GM11168 (cell line): Measurements from ENCODE around the gene IPPK.

Experiments used
- in situ Hi-C: fragments of 300-500 bp; cut with MboI; formaldehyde crosslinking; loops from one replicate; pipeline ENCODE4 v1.12.0; 2022; ENCODE audit warnings: low sequenced_read_pairs; ENCODE audit not compliant: unreplicated experiment

IPPK gene

GRCh38 chr9:92706218-92706940 lies 36.4 kb upstream of the IPPK start:
- in situ Hi-C loops, result no loop called here

DNA sequence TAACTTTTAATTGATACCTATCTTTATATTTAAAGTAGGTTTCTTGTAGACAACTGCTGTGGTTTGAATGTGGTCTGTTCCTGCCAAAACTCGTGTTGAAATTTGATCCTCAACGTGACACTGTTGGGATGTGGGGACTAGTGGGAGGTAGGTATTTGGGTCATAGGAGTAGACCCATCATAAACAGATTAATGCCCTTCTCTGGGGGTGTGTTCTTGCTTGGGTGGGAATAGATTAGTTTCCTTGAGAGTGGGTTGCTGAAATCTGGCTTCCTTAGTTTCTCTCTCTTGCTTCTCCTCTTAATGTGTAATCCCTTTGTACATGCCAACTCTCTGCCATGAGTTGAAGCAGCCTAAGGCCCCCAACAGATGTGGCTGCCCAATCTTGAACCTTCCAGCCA lies 34.6 kb upstream of the IPPK start:
- in situ Hi-C loops, result no loop called here

- in situ Hi-C loops, result no loop called here
These were observed 26.7 kb upstream of the IPPK start for GRCh38 chr9:92696619-92697018.

DNA sequence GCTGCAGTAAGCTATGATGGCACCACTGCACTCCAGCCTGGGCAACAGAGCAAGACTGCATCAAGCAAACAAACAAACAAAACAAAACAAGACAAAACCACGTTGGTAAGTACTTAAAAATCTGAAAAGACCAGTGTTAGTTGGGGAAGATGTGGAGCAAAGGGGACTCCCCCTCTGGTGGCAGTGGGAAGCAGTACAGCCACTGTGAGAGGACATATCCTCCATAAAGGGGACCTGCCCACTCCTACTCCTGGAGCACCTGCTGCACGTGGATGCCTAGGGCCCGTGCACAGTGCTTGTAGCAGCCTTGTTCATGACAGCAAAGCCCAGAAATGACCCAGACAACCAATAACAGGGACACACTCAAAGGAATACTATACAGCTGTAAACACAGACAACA lies 17.0 kb upstream of the IPPK start:
- in situ Hi-C loops, result no loop called here

DNA sequence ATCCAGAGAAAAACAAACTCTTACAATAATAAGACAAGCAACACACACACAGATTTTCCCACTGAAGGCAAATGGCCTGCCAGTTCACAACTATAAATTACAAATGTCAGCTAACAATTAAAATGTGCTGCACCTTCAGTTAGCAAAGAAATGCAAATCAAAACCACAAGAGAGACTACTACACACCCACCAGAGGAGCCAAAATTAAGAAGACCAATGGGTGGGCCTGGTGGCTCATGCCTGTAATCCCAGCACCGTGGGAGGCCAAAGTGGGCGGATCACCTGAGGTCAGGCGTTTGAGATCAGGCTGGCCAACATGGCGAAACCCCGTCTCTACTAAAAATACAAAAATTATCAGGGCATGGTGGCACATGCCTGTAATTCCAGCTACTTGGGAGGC lies 15.1 kb upstream of the IPPK start:
- in situ Hi-C loops, result no loop called here

DNA sequence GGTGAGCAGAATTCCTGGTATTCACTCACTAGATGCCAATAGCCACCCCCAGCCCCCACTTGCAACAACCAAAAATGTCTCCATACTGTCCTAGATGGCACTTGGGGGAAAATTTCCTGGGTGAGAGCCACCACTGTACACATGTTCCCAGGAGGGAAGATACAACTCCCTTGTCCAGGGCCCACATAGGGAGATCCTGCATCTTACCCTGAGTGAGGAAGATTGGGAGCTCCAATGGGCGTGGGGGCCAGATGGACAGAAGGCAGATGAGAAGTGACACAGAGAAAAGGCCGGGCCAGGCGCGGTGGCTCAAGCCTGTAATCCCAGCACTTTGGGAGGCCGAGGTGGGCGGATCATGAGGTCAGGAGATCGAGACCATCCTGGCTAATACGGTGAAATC lies 12.3 kb upstream of the IPPK start:
- in situ Hi-C loops, result no loop called here

GRCh38 chr9:92680166-92681119 lies 10.5 kb upstream of the IPPK start:
- in situ Hi-C loops, result no loop called here

GRCh38 chr9:92679413-92680165 lies 9.7 kb upstream of the IPPK start:
- in situ Hi-C loops, result no loop called here

GRCh38 chr9:92671323-92671722 lies 1.4 kb upstream of the IPPK start:
- in situ Hi-C loops, result no loop called here

DNA sequence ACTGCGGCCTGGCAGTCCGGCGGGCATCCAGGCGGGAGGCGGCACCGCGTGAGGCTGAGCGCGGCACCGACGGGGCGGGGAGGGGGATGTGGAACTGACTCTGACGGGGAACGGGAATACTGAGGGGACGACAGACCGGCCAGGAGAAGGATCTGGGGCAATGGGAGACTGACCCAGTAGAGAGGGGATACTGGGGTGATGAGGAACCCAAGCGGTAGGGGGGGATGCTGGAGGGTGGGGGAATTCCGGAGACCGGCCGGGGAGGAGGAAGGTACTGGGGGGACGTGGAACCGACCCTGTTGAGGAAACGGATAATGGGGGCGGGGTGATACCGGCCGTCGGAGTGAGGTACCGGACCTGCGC lies 423 bp downstream of the IPPK start:
- in situ Hi-C loops, result no loop called here

- in situ Hi-C loops, result no loop called here
These were observed 995 bp downstream of the IPPK start for GRCh38 chr9:92668746-92669526.

DNA sequence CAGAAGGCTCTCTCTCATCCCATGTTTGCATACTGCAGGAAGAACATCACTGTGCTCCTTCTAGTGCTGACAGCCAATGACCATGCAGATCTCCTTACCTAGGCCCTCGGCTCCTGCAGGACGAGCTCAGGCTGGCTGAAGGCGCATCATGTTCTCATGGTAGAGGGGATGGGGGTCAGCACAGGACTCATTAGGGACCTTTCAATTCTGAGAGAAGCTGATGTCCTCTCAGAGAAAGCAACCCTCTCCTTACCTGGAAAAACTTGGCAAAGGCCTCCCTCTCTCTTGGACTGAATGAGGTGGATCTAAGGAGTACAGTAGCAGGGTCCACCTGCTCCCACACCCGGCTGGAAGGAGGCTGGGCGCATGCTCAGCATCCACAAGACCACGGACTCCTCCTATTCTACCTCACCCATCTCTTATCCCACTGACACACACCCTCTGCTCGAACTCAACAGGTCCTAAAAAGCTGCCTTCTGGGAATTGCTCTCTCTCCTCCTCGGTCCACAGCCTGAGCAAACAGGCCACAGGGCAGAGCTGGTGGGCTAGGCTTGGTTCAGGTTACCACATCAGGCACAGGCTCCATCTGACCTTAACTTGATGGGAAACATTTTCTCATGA lies 2.9 kb downstream of the IPPK start:
- in situ Hi-C loops, result no loop called here

- in situ Hi-C loops, result no loop called here
These were observed 3.7 kb downstream of the IPPK start for GRCh38 chr9:92666236-92666635.

DNA sequence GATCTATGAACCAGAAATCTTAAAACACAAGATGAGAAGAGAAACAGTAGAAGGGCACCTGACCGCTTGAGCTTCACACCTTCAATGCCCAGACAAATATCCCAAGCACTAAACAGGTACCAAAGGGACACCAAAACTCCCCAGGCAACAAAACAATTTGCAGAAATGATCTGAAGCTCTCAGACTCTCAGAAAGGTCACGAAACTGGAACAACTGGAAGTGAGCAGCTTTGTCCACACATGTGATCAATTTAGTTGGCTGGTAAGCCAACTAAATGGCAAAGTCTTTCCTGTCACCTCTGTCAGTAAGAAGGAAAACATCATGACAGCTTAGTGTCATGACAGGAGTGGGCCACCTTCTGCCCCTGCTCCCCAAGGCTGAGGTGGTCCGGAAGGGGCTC lies 4.1 kb downstream of the IPPK start:
- in situ Hi-C loops, result no loop called here

DNA sequence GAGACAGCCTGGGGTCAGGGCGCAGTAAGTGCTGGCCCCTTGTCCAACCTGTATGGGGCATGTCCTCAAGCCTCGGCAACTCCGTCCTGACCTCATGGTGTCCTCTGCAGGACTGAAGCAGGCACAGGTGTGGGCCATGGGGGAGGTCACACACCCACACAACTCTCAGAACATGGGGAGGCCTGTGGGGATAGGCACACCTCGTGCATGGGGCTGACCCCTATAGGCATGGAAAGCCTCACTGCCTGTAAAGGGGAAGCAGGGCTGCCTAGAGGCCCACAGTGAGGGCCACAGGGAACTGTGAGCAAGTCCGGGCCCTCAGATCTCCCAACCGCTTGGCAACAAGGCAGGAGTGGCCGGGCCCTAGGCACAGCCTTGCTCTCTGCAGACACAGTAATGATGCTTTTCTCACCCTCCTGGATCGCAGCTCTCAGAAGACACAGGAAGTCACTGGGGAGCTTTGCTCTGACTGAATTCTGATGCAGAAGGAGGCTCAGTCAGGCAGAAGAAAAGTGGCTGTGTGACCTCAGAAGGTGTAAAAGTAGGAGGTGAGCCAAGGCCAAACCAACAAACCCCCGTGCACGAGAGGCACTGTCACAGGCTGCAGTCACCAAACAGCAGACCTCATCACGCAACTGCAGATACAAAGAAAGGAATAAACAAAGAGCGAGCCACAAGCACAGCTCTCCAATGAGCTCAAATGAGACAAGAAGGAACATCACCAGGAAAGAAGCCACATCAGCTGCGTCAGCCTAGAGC lies 5.4 kb downstream of the IPPK start:
- in situ Hi-C loops, result no loop called here

GRCh38 chr9:92663951-92664350 lies 6.0 kb downstream of the IPPK start:
- in situ Hi-C loops, result no loop called here

DNA sequence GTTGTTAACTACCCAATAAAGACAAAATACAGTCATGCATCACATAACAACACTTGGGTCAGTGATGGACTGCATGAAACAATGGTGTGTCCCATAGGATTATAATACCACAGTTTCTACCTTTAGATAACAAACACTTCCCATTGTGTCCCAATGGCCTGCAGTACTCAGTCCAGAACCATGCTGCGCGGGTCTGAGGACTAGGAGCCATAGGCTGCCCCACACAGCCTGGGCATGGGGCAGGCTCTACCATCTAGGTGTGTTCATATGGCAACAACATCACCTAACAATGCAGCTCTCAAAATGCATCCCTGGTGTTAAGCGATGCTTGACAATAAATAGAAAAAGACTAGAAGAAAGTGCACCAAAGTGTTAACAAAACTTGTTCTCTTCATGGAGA lies 6.8 kb downstream of the IPPK start:
- in situ Hi-C loops, result no loop called here

- in situ Hi-C loops, result no loop called here
These were observed 8.2 kb downstream of the IPPK start for GRCh38 chr9:92661743-92662142.

DNA sequence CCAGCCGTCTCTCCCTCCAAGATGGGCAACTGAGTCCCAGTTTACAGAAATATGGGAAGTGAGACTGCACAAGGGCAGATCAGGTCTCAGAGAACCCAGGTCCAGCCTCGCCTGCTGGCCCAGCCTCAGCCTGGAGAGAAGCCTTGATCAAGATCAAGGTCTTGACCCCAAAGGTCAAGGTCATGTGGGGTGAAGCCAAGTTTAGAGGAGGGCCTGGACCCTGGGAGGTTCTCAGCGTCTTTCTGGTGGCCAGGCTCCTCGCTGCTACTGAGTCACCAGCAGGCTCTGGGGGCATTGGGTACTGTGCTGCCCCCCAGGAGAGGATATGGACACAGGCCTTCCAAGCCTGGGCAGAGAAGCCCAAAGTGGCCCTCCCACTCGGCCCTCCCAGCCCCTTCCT lies 8.8 kb downstream of the IPPK start:
- in situ Hi-C loops, result no loop called here
